ENCODE results near the gene RRP8. TPM values are rescaled to one million over a fixed set of nuclear protein-coding genes. Genes with fewer than 3 reads are reported as not detected.

RRP8 gene
- total and polyA plus RNA-seq, 8 donors, result 1.8 to 23.1 (median 14.8) TPM

GRCh38 chr11:6606471-6607189 lies 3.2 kb upstream of the RRP8 start:
- no peaks in the 10 kb centered on the region for H3K9me3 ChIP-seq
- TF ChIP-seq POLR2A (IDR thresholded peaks at IDR 0.05) (peak in 1 of 4 donors; percentile 28), POLR2AphosphoS5 (IDR thresholded peaks at IDR 0.05) (peak; percentile 83 to 98 (median 92)), EP300 (IDR thresholded peaks at IDR 0.05) (no peak)
- TF ChIP-seq, protein P1, sequence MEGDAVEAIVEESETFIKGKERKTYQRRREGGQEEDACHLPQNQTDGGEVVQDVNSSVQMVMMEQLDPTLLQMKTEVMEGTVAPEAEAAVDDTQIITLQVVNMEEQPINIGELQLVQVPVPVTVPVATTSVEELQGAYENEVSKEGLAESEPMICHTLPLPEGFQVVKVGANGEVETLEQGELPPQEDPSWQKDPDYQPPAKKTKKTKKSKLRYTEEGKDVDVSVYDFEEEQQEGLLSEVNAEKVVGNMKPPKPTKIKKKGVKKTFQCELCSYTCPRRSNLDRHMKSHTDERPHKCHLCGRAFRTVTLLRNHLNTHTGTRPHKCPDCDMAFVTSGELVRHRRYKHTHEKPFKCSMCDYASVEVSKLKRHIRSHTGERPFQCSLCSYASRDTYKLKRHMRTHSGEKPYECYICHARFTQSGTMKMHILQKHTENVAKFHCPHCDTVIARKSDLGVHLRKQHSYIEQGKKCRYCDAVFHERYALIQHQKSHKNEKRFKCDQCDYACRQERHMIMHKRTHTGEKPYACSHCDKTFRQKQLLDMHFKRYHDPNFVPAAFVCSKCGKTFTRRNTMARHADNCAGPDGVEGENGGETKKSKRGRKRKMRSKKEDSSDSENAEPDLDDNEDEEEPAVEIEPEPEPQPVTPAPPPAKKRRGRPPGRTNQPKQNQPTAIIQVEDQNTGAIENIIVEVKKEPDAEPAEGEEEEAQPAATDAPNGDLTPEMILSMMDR (IDR thresholded peaks at IDR 0.05), result no peak
- peak overlapping the region; percentile 21 to 93 (median 52) for H3K4me3 ChIP-seq
- 5 to 12% (median 8%) methylated on average over 9 to 11 of the region's 11 CpGs for WGBS, 5 donors
- intact Hi-C loops (cut with DNase I; ENCODE audit: low total_unique reads), result loop anchor here (10.0 kb wide), 1 partner anchor 78 kb away; the partner anchor contains the start of gene MRPL17
- no peaks in the 10 kb centered on the region for H3K27me3 ChIP-seq
- peak overlapping the region; percentile 79 to 100 (median 99) for H3K27ac ChIP-seq
- peak; percentile 84 to 98 for DNase-seq
- H3K36me3 ChIP-seq, result peaks cover 31 to 42% (median 38%) of the 10 kb centered on the region in 4 donors
- H3K4me1 ChIP-seq, result peaks cover 68 to 85% (median 78%) of the 10 kb centered on the region in 4 donors

DNA sequence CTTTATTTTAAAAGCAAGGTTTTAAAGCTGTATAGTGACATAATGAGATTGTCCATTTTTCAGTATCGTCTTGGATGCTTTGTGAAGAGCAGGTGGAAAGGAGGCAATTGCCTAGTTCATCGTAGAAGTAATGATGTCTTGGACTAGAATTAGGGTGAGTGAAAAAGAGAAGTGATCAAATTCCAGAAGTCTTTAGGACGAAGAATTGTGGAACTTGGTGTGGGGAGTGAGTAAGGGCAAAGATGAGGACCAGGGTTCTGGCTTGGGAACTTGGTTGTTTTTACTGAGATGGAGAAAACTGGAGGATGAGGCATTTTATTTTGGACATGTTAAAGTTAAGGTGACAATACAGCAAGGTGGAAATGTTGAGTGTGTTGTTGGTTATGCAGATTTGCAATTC lies 1.4 kb upstream of the RRP8 start:
- Histone ChIP-seq H3K4me3 (peak overlapping the region; percentile 73 to 96 (median 92)), H3K27ac (peak overlapping the region in 4 of 5 donors; percentile 97 to 100 (median 99)), H3K9me3 (no peaks in the 10 kb centered on the region), H3K36me3 (peaks cover 35 to 45% (median 42%) of the 10 kb centered on the region in 4 donors), H3K4me1 (peaks cover 60 to 87% (median 78%) of the 10 kb centered on the region in 4 donors), H3K27me3 (no peaks in the 10 kb centered on the region)
- intact Hi-C loops (cut with DNase I; ENCODE audit: low total_unique reads), result loop anchor here (10.0 kb wide), 1 partner anchor 80 kb away; the partner anchor contains the start of gene MRPL17
- peak in 1 of 2 donors; percentile 2 for DNase-seq
- TF ChIP-seq EP300 (IDR thresholded peaks at IDR 0.05), result no peak
- TF ChIP-seq, protein P1 (IDR thresholded peaks at IDR 0.05), result no peak
- TF ChIP-seq POLR2AphosphoS5 (IDR thresholded peaks at IDR 0.05), result no peak
- no peak for TF ChIP-seq POLR2A (IDR thresholded peaks at IDR 0.05)
- 12 to 24% (median 18%) methylated on average over 3 of the region's 3 CpGs for WGBS, 5 donors

GRCh38 chr11:6604081-6604626 lies 738 bp upstream of the RRP8 start:
- Histone ChIP-seq H3K4me3 (peak overlapping the region; percentile 73 to 96 (median 92)), H3K36me3 (peaks cover 35 to 45% (median 42%) of the 10 kb centered on the region in 4 donors), H3K4me1 (peaks cover 59 to 86% (median 77%) of the 10 kb centered on the region in 4 donors), H3K27ac (peak overlapping the region; percentile 94 to 100 (median 99)), H3K27me3 (no peaks in the 10 kb centered on the region), H3K9me3 (no peaks in the 10 kb centered on the region)
- TF ChIP-seq POLR2A (IDR thresholded peaks at IDR 0.05) (no peak), EP300 (IDR thresholded peaks at IDR 0.05) (no peak), POLR2AphosphoS5 (IDR thresholded peaks at IDR 0.05) (peak in 2 of 3 donors; percentile 30 to 46)
- TF ChIP-seq, protein P1 (IDR thresholded peaks at IDR 0.05), result peak in 1 of 7 experiments; percentile 6
- intact Hi-C loops (cut with DNase I; ENCODE audit: low total_unique reads), result loop anchor here (10.0 kb wide), 1 partner anchor 81 kb away; the partner anchor contains the start of gene MRPL17
- peak; percentile 45 to 87 for DNase-seq
- 0% methylated on average over 17 to 20 of the region's 20 CpGs for WGBS, 5 donors
